ENCODE data around the gene ST3GAL2.

The ST3GAL2 gene

GRCh38 chr16:70437582-70438557 is 1.0 kb downstream of the ST3GAL2 start:
- no peak for DNase-seq (ENCODE audit: low spot score)

DNA sequence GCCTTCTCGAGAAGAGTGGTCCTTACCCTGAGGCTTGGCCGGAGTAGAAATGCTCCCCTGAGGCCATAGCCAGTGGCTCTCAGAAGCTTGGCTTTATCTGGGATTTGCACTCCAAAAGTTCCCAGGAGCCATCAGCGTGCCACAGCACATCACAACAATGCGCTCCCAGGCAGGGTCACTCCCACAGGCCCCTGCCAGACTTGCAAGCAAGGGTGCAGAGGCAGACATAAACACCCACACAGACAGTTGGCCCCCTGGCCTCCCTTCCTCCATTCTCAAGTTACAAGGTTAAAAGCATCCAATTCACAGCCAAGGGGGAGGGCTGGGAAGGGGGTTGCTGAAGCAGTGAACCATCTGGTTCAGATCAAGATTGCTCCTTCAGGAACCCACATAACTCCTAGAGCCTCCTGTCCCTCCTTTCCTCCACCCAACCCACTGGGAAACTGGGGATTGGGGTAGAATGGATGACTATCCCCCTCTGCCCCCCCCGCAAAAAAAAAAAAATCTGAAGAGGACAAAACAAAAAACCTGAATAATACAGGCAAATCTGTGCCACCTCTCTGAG is 1.8 kb downstream of the ST3GAL2 start:
- no peak for DNase-seq (ENCODE audit: low spot score)

DNA sequence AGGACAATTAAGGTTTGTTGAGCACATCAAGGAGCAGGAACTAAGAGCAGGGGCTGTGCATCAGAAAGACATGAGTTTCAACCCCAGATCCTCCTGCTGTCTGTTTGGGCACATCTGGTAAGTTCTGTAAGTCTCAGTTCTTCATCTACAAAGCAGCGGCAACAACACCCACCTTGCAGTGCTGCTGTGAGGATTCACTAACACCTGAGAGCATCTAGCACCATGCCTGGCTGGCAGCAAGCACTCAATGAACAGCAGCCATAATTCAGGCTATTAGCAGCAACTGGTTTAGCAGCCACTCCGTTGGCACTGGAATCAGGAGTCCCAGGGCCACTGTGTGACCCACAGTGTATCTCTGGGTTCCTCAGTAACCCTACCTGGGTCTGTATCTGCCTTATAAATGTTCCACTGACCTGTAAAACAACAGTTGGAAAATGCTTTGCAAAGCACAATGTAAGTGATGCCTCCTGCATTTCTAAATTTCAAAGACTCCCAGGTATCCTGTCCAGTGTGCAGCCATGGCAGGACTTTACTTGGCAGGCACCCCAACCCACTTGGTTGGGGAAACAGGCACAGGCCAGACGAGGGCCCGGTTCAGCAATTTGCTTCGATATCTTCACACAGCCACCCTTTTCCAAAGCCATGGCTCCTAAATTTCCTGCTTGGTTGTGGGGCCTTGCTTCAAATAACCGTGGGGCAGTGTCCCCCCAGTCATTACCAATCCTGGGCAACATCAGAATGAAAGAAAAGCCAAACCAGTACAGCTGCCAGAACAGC is 4.2 kb downstream of the ST3GAL2 start:
- no peak for DNase-seq (ENCODE audit: low spot score)

- DNase-seq (ENCODE audit: low spot score): no peak
These were observed 5.3 kb downstream of the ST3GAL2 start for GRCh38 chr16:70433458-70434103.

- no peak for DNase-seq (ENCODE audit: low spot score)
These were observed 6.0 kb downstream of the ST3GAL2 start for GRCh38 chr16:70432723-70433457.

DNA sequence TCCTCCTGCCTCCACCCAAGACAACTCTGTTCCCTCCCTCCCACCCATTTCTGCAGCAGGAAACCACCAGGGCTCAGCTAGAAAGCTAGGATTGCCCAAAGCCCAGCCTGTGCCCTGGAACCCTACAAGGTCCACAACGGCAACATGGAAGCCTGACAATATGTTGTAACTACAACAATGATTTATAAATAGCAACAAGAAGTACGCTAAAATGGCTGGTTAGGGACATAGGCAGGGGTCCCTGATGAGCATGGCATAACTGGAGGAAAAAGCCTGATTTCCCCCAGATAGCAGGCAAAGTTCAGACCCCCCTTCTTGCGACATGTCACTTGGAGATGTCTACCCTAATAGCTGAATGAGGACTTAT is 6.6 kb downstream of the ST3GAL2 start:
- DNase-seq (ENCODE audit: low spot score): no peak

- DNase-seq (ENCODE audit: low spot score): no peak
These were observed 8.0 kb downstream of the ST3GAL2 start for GRCh38 chr16:70430667-70431536.

DNA sequence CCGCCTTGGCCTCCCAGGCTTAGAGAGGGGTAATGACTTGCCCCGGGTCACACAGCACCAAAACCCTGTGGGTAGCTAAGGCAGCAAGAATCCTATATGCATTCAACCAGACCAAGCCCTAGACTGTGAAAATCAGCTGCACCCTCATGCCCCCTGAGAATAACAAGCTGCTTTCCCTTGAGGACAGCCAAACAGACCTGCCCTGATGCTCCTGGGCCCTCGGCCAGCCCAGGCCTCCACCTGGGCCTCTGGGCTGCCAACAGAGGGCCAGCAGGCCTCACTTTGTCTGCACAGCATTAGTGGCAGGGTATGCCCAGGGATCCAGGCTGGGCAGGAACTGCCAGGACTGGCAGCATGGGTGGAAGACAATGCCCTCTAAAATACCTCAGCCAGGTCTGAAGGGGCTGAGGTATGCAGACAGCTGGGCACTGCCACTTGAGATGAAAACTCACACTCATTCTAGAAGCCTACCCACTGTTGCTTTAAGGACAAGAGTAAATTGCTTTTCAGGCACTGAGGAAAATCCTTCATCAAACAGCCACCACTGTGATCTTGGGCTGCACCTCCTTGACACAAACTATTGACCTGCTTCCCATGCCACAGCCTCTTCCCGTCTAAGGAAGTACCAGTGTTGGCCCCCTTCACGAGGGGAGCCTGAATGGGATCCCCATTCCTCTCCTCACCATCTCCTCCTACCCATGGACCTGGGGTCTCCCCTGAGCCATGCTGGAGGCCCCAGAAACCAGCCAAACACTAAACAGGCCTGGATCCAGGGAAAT is 8.8 kb downstream of the ST3GAL2 start:
- DNase-seq (ENCODE audit: low spot score): no peak

DNA sequence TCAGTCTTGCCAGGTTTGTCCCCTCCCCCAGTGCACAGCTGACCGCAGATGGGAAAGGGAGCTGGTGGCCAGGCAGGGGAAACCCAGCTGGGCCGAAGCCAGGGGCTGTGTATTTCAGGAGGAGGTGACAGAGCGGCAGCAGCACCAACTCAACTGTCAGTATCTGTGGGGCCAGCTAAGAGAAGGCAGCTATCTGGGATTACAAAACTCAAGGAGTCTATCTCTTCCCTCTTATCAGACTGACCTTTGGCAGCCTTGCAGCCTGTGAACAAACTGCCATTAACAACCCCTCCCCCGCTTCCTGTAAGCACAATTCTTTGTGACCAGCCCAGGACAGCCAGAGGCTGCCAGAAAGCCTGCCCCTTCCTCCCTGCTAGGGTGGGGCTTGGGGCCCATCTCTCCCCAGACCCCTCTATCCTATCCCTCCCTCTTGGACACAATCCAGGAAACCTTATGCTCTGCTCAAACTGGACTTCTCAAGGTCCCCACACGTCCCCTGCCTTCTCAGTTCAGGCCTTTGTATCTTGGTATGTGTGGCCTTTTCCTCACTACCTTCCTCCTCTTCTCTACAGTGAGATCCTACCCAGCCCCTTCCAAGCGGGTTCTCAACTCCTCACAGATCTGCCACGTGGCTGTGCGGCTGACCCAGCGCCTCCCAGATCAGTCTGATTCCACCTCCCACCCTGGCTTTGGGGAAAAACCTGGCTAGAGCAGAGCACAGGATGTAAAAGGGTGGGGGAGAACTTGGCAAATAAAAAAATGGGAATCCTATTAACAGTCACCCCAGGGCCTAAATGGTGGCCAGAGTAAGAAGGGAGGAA is 10.5 kb downstream of the ST3GAL2 start:
- DNase-seq (ENCODE audit: low spot score): peak; percentile 58

DNA sequence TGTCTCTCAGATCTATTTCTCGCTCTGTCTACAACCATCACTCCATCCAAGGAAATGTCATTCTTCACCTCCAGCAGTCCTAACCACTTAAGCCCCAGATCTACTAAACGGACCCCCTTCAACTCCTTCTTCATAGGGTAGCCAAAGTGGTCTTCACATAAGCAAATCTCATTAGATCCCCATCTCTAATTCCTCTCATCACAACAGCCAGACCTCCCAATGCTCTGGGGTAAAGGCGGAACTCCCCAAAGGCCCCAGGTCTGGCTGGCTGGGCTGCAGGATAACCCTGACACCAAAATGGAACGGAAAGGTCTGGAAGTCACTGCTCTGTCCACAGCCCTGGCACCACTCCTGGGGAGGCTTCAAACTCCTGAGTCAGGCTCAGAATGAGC is 11.1 kb downstream of the ST3GAL2 start:
- no peak for DNase-seq (ENCODE audit: low spot score)

DNA sequence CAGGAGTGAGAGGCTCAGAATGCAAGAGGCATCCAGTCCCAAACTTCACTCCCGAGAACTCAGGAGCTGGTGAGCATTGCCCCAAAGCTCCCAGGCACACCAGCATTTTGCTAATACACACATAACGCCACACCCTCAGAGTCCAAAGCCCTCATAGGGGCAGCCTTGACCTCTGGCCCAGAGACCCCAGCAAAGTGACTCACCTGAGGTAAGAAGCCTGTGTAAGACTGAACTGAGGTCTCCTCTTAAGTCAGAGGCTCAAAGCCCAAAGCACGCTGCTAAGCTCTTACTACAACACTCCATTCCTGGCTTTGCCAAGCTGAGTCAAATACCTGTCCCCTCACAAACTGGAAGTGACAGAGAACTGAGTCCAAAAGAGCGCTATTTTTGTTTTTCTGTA is 16.4 kb downstream of the ST3GAL2 start:
- no peak for DNase-seq (ENCODE audit: low spot score)

GRCh38 chr16:70421473-70422311 is 17.2 kb downstream of the ST3GAL2 start:
- DNase-seq (ENCODE audit: low spot score): no peak

- DNase-seq (ENCODE audit: low spot score): no peak
These were observed 17.9 kb downstream of the ST3GAL2 start for GRCh38 chr16:70421014-70421413.

GRCh38 chr16:70419384-70420327 is 19.2 kb downstream of the ST3GAL2 start:
- DNase-seq (ENCODE audit: low spot score): no peak

GRCh38 chr16:70418993-70419318 is 19.9 kb downstream of the ST3GAL2 start:
- DNase-seq (ENCODE audit: low spot score): no peak

- DNase-seq (ENCODE audit: low spot score): no peak
These were observed 20.5 kb downstream of the ST3GAL2 start for GRCh38 chr16:70418274-70418992.

Measured in globus pallidus (tissue), 1 donor.